GM12874 (cell line): ENCODE data around the gene POU4F3.

ENCODE experiments used
- CTCF ChIP-seq: IDR thresholded peaks from 2 replicates; pipeline ENCODE4 v1.5.1; 2011; ENCODE audit warnings: low read depth, mild to moderate bottlenecking, control low read depth, low read length, moderate library complexity; ENCODE audit not compliant: insufficient read depth

The POU4F3 gene

DNA sequence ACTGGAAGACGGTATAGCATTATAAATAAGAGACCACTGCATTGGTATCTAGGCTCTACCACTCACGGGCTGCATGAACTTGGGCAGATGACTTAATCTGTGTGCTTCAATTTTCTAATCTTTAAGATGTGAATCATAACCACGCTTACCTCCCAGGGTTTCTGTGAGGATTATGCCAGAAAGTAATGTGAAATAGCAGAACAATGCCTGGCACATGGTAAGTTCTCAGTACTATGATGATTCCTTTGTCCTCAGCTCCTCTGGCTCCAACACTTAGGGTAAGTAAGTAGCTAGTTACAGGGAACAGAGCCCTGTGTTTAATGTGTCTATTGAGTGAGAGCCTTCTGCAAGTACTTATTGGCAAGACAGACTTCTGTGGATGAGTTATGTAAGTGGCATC, 31.1 kb downstream of the POU4F3 start:
- no peak for TF ChIP-seq CTCF

DNA sequence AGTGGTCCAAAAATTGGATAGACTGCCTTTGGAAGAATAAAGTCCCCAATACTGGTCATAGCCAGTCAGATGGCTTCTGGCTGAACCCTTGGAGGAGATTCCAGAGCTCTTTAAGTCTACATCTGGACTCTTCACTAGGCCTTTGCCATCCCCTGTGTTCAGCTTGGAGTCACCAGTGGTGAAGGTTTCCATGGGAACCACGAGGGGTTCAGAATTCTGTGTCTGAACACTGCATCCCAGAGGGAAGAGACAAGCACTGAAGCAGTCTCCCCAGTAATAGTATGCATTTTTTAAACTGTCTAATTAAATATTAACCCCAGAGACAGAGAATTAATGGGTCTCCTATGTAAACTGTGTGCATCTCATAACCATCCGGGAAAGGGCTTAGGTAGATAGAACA, 38.2 kb downstream of the POU4F3 start:
- TF ChIP-seq CTCF = no peak

DNA sequence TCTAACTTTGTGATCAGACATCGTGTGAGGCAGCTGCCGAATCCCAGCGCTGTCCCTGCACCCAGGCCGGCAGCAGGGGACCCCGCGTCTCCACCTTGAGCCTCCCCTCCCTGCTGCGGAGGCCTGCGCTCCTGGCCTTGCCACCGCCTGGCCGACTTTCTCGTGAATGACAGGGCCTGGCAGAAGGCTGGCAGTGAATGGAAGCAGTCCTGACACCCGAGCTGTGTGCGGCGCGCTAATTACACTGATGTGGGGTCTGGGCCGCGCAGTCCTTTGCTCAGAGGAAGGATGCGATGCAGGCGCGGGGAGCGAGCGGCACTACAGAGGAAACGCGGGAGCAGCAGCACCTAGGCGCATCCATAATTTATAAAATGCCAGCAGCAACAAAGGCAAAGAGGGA, 40.3 kb downstream of the POU4F3 start:
- TF ChIP-seq CTCF = no peak

DNA sequence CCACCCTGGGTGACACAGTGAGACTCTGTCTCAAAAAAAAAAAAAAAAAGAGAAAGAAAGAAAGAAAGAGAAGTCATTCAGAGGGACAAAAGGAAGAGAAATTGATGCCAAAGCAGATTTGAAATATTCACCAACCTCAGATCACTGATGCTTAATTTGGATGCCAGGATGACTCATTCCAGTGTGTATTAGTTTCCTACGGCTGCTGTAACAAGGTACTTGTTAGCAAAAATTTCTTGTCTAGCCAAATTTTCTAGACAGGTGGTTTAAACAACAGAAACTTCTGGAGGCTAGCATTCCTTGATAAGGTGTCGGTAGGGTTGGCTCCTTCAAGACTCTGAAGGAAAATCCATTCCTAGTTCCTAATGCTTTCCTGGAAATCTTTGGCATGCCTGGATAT, 42.1 kb downstream of the POU4F3 start:
- no peak for TF ChIP-seq CTCF

- TF ChIP-seq CTCF = no peak
These were observed 49.7 kb downstream of the POU4F3 start for GRCh38 chr5:146388386-146388785.

- TF ChIP-seq CTCF = peak; percentile 51
These were observed 51.8 kb downstream of the POU4F3 start for GRCh38 chr5:146390469-146390868.
